ENCODE measurements around the gene HPDL.
A peak's percentile ranks its signal among the peaks of the same experiment; 100 is the strongest.

Gene HPDL

DNA sequence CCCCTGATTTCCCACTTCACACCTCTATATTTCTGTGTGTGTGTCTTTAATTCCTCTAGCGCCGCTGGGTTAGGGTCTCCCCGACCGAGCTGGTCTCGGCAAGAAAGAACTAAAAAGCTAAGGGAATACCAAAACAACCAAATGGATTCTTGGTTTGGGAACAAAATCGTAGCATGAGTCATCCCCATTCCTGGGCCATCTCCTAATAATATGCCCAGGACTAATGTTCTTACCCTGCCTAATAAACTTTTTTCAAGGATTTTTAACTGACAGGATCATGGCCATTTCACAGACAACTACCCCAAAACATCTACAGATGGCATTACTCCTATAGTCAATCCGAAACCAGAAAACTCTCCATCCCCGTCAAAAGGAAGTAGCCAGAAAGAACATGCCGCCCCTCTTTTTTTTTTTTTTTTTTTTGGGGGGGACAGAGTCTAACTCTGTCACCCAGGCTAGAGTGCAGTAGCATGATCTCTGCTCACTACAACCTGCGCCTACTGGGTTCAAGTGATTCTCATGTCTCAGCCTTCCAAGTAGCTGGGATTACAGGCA is 4.1 kb upstream of the HPDL start:
- no peak for DNase-seq (ENCODE audit: low spot score)

DNA sequence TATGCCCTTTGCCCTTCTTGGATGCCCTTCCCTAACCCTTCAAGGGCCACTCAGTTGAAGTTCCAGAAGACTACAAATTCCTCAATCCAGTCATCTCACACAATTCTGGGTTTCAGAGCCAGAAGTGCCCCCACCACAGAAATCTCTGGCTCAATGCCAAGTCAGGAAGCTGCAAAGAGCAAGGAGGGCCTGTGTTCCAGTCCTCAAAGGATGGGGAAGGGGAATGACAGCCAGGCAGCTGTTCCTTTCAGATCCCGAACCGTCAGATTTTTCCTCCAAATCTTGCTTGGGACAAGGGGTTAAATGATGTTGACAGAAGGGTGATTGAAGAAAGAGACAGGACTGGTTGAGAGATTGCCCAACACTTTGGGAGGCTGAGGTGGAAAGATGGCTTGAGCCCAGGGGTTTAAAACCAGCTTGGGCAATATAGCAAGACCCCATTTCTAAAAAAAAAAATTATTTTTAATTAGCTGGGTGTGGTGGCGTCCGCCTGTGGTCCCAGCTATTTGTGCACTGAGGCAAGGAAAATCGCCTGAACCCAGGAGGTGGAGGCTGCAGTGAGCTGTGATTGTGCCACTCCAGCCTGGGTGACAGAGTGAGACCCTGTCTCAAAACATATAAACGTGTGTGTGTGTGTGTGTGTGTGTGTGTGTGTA is 716 bp upstream of the HPDL start:
- DNase-seq (ENCODE audit: low spot score) = no peak

- DNase-seq (ENCODE audit: low spot score) = no peak
These were observed 1.2 kb downstream of the HPDL start for GRCh38 chr1:45327644-45328515.

DNA sequence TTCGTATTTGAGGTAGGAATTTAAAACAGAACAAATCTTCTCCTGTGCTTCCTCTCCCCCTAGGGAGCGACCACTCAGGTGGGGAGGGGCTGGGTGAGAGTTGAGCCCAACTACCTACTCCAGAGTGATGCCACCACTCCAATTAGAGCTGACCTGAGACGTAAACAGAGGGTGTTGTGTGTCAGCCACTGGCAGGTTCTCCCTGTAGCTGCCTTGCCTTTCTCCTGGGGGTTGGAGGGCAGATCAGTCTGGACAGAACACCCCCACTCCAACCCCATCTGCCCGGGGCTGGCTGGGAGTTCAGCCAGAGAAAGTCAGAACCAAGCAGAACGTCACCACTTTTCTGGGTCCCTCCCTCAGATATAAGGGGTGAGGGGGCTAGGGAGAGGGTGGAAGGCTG is 2.0 kb downstream of the HPDL start:
- DNase-seq (ENCODE audit: low spot score) = no peak

DNA sequence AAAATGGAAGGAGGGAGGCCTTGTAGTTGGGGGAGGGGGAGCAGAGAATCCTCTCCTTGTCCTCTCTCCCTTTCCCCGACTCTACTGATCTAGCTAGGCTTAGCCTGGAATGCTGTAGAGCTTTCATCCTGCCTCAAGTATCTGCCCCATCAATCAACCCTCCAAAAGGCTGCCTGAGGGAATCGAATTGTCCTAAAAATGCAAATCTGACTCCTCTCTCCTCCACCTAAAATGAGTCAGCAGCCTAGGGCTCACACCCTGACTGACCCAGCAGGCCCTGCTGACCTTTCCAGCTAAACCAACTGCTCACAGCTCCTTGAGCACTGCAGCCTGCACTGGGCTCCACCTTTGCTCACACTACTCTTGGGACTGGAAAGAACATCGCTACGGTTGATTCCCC is 2.8 kb downstream of the HPDL start:
- no peak for DNase-seq (ENCODE audit: low spot score)

DNA sequence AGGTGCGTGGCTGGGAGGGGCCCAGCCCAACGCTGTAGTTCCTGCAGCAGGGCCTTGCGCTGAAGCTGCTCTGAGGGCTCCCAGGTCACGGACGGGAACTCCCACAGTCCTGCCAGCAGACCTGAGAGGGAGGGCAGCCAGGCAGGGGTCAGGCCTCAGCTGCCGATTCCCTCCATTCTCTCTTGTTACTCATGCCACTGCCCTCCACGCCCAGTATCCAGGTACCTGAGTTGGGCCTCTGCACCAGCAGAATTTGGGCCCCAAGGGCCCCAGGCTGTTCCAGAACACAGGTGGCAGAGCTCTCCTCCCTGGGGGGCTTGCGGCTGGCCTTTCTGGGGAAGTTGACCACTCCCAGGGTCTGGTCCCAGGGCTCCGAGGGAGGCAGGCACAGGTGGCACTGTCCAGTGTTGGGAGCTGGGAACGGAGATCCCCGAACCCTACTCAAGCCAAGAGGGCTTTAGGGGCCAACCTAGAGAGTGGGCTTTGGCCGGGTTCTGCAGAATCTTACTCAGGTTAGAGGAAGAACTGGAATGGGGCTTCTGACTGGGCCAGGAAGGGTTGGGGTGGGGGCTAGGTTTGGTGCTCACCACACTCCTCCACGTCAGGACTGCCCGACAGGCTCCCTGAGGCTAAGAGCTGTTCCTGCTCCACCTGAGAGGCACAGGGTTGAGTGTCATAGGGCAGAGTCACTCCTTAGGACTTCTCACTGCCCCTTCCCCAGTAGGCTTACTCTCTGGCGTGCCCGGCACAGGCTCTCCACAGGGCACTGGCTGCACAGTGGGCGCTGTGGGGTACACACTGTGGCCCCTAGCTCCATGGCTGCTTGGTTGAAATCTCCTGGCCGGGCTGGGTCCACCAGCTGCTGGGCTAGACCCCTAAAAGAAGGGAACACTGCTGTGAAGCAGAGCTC is 5.0 kb downstream of the HPDL start:
- no peak for DNase-seq (ENCODE audit: low spot score)

DNA sequence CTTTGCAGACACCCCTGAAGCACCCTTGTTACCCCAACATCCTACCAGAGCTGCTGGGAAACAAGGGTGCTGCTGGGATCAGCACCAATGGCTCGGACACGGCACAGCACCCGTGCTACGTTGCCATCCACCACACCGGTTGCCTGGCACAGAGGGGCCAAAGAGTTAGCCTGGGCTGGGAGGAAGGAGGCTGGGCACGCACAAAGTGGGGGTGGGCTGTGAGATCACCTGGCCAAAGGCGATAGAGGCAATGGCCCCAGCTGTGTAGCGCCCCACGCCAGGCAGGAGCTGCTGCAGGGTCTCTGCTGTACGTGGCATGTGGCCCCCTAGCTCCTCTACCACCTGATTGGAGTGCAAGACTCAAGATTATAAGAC is 5.6 kb downstream of the HPDL start:
- no peak for DNase-seq (ENCODE audit: low spot score)

GRCh38 chr1:45334308-45335245 is 7.9 kb downstream of the HPDL start:
- no peak for DNase-seq (ENCODE audit: low spot score)

GRCh38 chr1:45335855-45336324 is 9.2 kb downstream of the HPDL start:
- no peak for DNase-seq (ENCODE audit: low spot score)

- DNase-seq (ENCODE audit: low spot score) = no peak
These were observed 11.1 kb downstream of the HPDL start for GRCh38 chr1:45337630-45338325.

DNA sequence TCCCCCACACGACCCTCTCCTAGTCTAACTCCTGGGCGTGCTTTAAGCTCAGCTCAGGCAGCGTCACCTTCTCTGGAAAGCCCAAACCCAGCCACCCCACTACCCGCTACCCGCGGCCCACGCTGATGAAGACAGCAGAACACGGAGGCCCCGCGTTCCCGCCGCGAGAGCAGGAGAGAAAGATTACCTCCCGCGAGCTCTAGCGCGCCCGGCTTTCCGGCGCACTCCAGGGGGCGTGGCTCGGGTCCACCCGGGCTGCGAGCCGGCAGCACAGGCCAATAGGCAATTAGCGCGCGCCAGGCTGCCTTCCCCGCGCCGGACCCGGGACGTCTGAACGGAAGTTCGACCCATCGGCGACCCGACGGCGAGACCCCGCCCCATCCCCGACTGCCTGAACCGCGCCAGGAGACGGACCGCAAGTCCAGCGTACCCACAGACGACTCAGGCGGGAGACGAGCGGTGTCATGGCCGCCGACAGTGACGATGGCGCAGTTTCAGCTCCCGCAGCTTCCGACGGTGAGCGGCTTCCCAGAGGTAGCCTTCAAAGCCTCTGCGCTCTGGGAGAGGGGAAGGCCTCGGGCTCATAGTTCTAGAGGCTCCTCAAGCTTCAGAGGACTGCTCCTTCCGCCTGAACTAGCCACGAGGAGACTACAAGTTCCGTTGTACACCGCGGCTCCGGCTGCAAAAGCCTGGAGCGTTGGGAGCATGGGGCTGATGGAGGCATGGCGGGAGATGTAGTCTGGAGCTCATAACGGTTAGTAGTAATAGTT is 13.3 kb downstream of the HPDL start, which contains the start of the genes MUTYH and TOE1:
Gene MUTYH, minus strand, starts transcription at position 652 of the 770 bp plus-strand sequence. CDS start 5,935 bp downstream, outside the sequence.
Gene TOE1, plus strand, starts transcription at position 382 of the 770 bp plus-strand sequence. Its CDS starts 83 bp downstream, at position 465.
- peak; percentile 90 for DNase-seq (ENCODE audit: low spot score)

DNA sequence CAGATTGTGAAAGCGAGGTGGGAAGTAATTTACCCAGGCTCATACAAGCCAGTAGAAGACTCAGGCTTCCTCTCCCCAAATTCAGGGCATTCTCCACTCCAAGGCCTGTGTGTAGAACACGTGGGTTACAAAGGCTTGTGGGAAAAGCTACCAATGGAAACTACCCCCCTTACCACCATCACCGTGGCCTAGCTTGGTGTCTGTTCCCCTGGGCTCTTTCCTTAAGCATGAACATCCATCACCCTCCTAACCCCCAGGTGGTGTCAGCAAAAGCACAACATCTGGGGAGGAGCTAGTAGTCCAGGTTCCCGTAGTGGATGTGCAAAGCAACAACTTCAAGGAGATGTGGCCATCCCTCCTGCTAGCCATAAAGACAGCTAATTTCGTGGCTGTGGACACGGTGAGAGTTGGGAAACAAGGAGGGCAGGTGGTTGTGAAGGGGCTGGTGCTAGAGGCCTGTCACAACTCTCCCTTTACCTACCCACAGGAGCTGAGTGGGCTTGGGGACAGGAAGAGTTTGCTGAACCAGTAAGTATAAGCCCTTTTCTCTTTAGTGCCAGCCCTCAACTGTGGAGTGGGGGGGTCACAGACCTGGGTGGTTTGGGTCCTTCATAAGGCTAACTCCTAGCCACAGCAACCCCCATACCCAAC is 14.2 kb downstream of the HPDL start:
- DNase-seq (ENCODE audit: low spot score) = peak; percentile 15

- no peak for DNase-seq (ENCODE audit: low spot score)
These were observed 17.8 kb downstream of the HPDL start for GRCh38 chr1:45344499-45344898.

- DNase-seq (ENCODE audit: low spot score) = no peak
These were observed 18.3 kb downstream of the HPDL start for GRCh38 chr1:45345014-45345413.

GRCh38 chr1:45346473-45346872 is 19.8 kb downstream of the HPDL start:
- no peak for DNase-seq (ENCODE audit: low spot score)

- no peak for DNase-seq (ENCODE audit: low spot score)
These were observed 21.3 kb downstream of the HPDL start for GRCh38 chr1:45348020-45348419.

DNA sequence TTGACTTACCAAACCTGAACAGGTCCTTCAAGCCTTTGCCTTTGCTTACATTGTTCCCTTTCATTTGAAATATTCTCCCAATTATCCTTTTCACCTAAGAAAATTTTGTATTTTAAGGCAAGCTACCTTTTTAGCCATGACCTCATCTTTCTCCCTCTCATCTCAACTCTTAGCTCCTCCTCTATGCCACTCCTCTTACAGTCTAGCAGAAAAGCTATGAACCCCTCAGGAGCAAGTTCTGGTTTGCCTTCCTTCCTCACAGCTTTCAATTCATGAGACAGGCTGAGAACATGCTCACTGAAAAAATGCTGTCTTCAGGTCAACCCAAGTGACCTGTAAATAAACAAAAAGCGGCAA is 21.9 kb downstream of the HPDL start:
- DNase-seq (ENCODE audit: low spot score) = no peak

GRCh38 chr1:45348966-45349677 is 22.4 kb downstream of the HPDL start:
- DNase-seq (ENCODE audit: low spot score) = no peak
